ENCODE results near the gene GARIN5A.

Gene GARIN5A

GRCh38 chr19:50420127-50420526 is 56.5 kb downstream of the GARIN5A start:
- Histone ChIP-seq H3K27me3 (ENCODE audit: insufficient read depth, poor library complexity, severe bottlenecking) (no peaks in the 10 kb centered on the region), H3K27ac (replicated peaks) (no peak overlapping the region), H3K4me3 (replicated peaks; ENCODE audit: insufficient read depth, low read length) (no peak overlapping the region)
- TF ChIP-seq, protein P1, sequence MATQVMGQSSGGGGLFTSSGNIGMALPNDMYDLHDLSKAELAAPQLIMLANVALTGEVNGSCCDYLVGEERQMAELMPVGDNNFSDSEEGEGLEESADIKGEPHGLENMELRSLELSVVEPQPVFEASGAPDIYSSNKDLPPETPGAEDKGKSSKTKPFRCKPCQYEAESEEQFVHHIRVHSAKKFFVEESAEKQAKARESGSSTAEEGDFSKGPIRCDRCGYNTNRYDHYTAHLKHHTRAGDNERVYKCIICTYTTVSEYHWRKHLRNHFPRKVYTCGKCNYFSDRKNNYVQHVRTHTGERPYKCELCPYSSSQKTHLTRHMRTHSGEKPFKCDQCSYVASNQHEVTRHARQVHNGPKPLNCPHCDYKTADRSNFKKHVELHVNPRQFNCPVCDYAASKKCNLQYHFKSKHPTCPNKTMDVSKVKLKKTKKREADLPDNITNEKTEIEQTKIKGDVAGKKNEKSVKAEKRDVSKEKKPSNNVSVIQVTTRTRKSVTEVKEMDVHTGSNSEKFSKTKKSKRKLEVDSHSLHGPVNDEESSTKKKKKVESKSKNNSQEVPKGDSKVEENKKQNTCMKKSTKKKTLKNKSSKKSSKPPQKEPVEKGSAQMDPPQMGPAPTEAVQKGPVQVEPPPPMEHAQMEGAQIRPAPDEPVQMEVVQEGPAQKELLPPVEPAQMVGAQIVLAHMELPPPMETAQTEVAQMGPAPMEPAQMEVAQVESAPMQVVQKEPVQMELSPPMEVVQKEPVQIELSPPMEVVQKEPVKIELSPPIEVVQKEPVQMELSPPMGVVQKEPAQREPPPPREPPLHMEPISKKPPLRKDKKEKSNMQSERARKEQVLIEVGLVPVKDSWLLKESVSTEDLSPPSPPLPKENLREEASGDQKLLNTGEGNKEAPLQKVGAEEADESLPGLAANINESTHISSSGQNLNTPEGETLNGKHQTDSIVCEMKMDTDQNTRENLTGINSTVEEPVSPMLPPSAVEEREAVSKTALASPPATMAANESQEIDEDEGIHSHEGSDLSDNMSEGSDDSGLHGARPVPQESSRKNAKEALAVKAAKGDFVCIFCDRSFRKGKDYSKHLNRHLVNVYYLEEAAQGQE (IDR thresholded peaks at IDR 0.05; ENCODE audit: insufficient replicate concordance, low read depth): no peak
- TF ChIP-seq POLR2AphosphoS5 (IDR thresholded peaks at IDR 0.05; ENCODE audit: low read depth): no peak
- no peak for TF ChIP-seq GABPA (IDR thresholded peaks at IDR 0.05; ENCODE audit: low read depth)
- no peak for TF ChIP-seq SPI1 (IDR thresholded peaks at IDR 0.05; ENCODE audit: borderline replicate concordance, low read depth)
- TF ChIP-seq, protein P2, sequence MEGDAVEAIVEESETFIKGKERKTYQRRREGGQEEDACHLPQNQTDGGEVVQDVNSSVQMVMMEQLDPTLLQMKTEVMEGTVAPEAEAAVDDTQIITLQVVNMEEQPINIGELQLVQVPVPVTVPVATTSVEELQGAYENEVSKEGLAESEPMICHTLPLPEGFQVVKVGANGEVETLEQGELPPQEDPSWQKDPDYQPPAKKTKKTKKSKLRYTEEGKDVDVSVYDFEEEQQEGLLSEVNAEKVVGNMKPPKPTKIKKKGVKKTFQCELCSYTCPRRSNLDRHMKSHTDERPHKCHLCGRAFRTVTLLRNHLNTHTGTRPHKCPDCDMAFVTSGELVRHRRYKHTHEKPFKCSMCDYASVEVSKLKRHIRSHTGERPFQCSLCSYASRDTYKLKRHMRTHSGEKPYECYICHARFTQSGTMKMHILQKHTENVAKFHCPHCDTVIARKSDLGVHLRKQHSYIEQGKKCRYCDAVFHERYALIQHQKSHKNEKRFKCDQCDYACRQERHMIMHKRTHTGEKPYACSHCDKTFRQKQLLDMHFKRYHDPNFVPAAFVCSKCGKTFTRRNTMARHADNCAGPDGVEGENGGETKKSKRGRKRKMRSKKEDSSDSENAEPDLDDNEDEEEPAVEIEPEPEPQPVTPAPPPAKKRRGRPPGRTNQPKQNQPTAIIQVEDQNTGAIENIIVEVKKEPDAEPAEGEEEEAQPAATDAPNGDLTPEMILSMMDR (IDR thresholded peaks at IDR 0.05; ENCODE audit: insufficient read depth, low read length): no peak
- no peak for DNase-seq (ENCODE audit: low read depth in 1 of 2, low spot score in 1 of 2)

DNA sequence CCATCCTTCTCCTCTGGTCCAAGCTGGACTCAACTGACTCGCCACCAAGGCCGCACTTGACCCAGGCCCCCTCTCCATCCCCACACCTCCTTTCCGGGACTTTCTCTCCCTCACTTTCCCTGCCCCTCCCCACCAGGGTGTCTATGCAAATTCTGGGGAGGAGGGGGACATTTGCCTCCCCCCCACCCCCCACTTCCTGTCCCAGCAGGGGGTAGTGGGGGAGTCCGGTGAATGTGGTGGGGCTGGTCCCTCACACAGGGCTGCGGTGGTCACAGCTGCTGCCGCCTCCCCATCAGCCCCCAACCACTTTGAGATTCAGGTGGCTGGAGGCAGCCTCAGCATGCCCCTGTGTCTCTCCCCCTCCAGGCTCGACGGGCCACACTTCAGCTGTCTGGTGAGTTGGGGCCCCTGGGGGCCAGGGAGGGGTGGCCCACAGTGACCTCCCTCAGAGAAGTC is 57.0 kb downstream of the GARIN5A start:
- no peak overlapping the region for H3K27ac ChIP-seq (replicated peaks)
- TF ChIP-seq SPI1 (IDR thresholded peaks at IDR 0.05; ENCODE audit: borderline replicate concordance, low read depth) (no peak), GABPA (IDR thresholded peaks at IDR 0.05; ENCODE audit: low read depth) (no peak), POLR2AphosphoS5 (IDR thresholded peaks at IDR 0.05; ENCODE audit: low read depth) (no peak)
- TF ChIP-seq, protein P2 (IDR thresholded peaks at IDR 0.05; ENCODE audit: insufficient read depth, low read length): no peak
- TF ChIP-seq, protein P1 (IDR thresholded peaks at IDR 0.05; ENCODE audit: insufficient replicate concordance, low read depth): no peak
- no peak for DNase-seq (ENCODE audit: low read depth in 1 of 2, low spot score in 1 of 2)
- no peak overlapping the region for H3K4me3 ChIP-seq (replicated peaks; ENCODE audit: insufficient read depth, low read length)
- H3K27me3 ChIP-seq (ENCODE audit: insufficient read depth, poor library complexity, severe bottlenecking): no peaks in the 10 kb centered on the region

DNA sequence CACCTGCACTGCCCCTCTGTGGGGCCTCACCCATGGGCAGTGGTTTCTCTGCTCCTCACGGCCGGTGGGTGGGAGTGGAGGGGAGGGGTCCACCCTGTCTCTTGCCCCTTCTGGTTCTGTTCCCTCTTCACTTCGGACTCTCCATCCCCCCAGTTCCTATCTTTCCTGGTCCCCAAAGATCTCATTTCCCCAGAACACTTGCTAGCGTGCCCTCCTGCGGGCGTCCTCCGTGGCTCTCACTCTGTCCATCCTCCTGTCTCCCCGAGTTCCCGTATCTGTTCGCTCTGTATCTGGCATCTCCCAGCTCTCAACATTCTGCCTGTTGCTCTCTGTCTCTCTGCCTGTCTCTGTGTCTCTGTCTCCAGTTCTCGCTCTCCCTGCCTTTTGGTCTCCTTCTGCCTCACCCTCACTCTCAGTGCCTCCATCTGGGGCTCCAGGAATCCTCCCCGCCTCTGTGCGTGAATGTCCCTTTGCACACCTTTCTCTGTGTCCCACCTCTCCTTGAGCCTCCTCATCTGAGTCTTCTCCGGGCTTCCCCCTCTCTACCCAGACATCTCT is 57.5 kb downstream of the GARIN5A start:
- no peak overlapping the region for H3K4me3 ChIP-seq (replicated peaks; ENCODE audit: insufficient read depth, low read length)
- no peaks in the 10 kb centered on the region for H3K27me3 ChIP-seq (ENCODE audit: insufficient read depth, poor library complexity, severe bottlenecking)
- H3K27ac ChIP-seq (replicated peaks): no peak overlapping the region
- TF ChIP-seq POLR2AphosphoS5 (IDR thresholded peaks at IDR 0.05; ENCODE audit: low read depth): no peak
- TF ChIP-seq, protein P1 (IDR thresholded peaks at IDR 0.05; ENCODE audit: insufficient replicate concordance, low read depth): no peak
- no peak for TF ChIP-seq GABPA (IDR thresholded peaks at IDR 0.05; ENCODE audit: low read depth)
- TF ChIP-seq, protein P2 (IDR thresholded peaks at IDR 0.05; ENCODE audit: insufficient read depth, low read length): no peak
- no peak for TF ChIP-seq SPI1 (IDR thresholded peaks at IDR 0.05; ENCODE audit: borderline replicate concordance, low read depth)
- no peak for DNase-seq (ENCODE audit: low read depth in 1 of 2, low spot score in 1 of 2)

All from HL-60 (cell line).